Measurements from ENCODE around the gene GNG14. TPM values are rescaled to one million over a fixed set of nuclear protein-coding genes. Genes with fewer than 3 reads are reported as not detected.

Gene GNG14
- total and polyA plus RNA-seq, 10 of the 15 experiments (the other 5 are each of a cell fraction or from before 2014, with no cell fraction given), result not detected

DNA sequence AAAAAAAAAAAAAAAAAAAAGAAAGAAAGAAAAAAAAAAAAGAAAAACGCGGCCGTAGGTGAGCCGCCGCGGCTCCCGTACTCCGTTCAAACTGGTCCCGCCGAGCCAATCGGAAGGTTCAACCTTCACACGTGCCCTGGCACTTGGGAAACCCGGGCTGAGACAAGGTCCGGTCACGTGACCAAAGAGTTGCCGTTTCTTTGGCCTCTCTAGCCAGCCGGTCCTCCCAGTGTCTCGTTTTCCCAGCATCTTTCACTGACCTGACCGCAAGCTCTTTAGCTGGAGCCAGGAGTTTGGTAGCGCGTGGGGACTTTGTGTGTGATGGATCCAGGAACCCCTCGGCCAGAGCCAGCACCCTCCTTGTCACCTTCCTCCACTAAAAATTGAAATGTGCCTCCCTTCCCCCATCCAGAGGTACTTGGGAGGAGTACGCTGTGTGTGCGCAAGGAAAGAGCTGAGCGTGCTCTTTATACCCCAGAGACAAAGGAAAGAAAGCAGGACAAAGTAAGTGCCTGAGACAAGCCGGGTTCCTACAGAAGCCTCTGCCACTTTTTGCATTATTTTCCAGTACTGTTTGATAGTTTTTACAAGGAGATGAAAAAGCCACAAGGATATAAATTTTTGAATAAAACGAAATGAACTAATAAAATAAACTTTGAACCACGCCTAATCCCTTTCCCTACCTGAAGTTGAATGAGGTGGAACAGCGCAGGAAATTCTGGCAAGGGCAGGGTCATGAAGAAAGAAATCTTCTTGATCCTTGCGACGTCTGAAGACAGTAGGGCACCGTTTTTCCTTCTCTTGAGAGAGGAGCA is 35.0 kb downstream of the GNG14 start (continued):
- TF ChIP-seq, protein P1, sequence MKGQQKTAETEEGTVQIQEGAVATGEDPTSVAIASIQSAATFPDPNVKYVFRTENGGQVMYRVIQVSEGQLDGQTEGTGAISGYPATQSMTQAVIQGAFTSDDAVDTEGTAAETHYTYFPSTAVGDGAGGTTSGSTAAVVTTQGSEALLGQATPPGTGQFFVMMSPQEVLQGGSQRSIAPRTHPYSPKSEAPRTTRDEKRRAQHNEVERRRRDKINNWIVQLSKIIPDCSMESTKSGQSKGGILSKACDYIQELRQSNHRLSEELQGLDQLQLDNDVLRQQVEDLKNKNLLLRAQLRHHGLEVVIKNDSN (IDR thresholded peaks at IDR 0.05; ENCODE audit: borderline replicate concordance, extremely low read length, insufficient read depth, low read depth, low read length), result peak; percentile 98
- no peak for TF ChIP-seq MYB (IDR thresholded peaks at IDR 0.05; ENCODE audit: borderline replicate concordance, low read depth, low read length)
- TF ChIP-seq, protein P2, sequence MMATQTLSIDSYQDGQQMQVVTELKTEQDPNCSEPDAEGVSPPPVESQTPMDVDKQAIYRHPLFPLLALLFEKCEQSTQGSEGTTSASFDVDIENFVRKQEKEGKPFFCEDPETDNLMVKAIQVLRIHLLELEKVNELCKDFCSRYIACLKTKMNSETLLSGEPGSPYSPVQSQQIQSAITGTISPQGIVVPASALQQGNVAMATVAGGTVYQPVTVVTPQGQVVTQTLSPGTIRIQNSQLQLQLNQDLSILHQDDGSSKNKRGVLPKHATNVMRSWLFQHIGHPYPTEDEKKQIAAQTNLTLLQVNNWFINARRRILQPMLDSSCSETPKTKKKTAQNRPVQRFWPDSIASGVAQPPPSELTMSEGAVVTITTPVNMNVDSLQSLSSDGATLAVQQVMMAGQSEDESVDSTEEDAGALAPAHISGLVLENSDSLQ (IDR thresholded peaks at IDR 0.05), result peak; percentile 12; the same call in 1 of the 2 replicates
- TF ChIP-seq MYC (IDR thresholded peaks at IDR 0.05; ENCODE audit: insufficient read depth, insufficient read length, insufficient replicate concordance, low read length, severe bottlenecking), result no peak
- 0 out of 2 replicates have a peak, but pooled peaks have one; percentile 22 for TF ChIP-seq FOXM1 (IDR thresholded peaks at IDR 0.05; ENCODE audit: low read depth, low read length)
- TF ChIP-seq MTA3 (IDR thresholded peaks at IDR 0.05; ENCODE audit: borderline replicate concordance, low read length), result no peak
- TF ChIP-seq, protein P3, sequence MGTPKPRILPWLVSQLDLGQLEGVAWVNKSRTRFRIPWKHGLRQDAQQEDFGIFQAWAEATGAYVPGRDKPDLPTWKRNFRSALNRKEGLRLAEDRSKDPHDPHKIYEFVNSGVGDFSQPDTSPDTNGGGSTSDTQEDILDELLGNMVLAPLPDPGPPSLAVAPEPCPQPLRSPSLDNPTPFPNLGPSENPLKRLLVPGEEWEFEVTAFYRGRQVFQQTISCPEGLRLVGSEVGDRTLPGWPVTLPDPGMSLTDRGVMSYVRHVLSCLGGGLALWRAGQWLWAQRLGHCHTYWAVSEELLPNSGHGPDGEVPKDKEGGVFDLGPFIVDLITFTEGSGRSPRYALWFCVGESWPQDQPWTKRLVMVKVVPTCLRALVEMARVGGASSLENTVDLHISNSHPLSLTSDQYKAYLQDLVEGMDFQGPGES (IDR thresholded peaks at IDR 0.05), result peak; percentile 42; the same call in 1 of the 2 replicates
- TF ChIP-seq SUZ12 (IDR thresholded peaks at IDR 0.05; ENCODE audit: unreplicated experiment), result no peak
- TF ChIP-seq SMAD1 (IDR thresholded peaks at IDR 0.05; ENCODE audit: low read depth, partially characterized antibody), result no peak
- TF ChIP-seq ZBED1 (IDR thresholded peaks at IDR 0.05; ENCODE audit: borderline replicate concordance), result no peak
- TF ChIP-seq, protein P4, sequence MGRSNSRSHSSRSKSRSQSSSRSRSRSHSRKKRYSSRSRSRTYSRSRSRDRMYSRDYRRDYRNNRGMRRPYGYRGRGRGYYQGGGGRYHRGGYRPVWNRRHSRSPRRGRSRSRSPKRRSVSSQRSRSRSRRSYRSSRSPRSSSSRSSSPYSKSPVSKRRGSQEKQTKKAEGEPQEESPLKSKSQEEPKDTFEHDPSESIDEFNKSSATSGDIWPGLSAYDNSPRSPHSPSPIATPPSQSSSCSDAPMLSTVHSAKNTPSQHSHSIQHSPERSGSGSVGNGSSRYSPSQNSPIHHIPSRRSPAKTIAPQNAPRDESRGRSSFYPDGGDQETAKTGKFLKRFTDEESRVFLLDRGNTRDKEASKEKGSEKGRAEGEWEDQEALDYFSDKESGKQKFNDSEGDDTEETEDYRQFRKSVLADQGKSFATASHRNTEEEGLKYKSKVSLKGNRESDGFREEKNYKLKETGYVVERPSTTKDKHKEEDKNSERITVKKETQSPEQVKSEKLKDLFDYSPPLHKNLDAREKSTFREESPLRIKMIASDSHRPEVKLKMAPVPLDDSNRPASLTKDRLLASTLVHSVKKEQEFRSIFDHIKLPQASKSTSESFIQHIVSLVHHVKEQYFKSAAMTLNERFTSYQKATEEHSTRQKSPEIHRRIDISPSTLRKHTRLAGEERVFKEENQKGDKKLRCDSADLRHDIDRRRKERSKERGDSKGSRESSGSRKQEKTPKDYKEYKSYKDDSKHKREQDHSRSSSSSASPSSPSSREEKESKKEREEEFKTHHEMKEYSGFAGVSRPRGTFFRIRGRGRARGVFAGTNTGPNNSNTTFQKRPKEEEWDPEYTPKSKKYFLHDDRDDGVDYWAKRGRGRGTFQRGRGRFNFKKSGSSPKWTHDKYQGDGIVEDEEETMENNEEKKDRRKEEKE (IDR thresholded peaks at IDR 0.05), result no peak
- TF ChIP-seq POLR2AphosphoS5 (IDR thresholded peaks at IDR 0.05; ENCODE audit: low read length), result no peak
- TF ChIP-seq NFXL1 (IDR thresholded peaks at IDR 0.05; ENCODE audit: borderline replicate concordance), result no peak
- TF ChIP-seq, protein P5, sequence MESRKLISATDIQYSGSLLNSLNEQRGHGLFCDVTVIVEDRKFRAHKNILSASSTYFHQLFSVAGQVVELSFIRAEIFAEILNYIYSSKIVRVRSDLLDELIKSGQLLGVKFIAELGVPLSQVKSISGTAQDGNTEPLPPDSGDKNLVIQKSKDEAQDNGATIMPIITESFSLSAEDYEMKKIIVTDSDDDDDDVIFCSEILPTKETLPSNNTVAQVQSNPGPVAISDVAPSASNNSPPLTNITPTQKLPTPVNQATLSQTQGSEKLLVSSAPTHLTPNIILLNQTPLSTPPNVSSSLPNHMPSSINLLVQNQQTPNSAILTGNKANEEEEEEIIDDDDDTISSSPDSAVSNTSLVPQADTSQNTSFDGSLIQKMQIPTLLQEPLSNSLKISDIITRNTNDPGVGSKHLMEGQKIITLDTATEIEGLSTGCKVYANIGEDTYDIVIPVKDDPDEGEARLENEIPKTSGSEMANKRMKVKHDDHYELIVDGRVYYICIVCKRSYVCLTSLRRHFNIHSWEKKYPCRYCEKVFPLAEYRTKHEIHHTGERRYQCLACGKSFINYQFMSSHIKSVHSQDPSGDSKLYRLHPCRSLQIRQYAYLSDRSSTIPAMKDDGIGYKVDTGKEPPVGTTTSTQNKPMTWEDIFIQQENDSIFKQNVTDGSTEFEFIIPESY (IDR thresholded peaks at IDR 0.05), result no peak
- no peak for TF ChIP-seq CBX5 (IDR thresholded peaks at IDR 0.05; ENCODE audit: low read depth)
- TF ChIP-seq, protein P6, sequence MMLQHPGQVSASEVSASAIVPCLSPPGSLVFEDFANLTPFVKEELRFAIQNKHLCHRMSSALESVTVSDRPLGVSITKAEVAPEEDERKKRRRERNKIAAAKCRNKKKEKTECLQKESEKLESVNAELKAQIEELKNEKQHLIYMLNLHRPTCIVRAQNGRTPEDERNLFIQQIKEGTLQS (IDR thresholded peaks at IDR 0.05; ENCODE audit: borderline replicate concordance, extremely low read depth, low read depth, low read length), result peak; percentile 95; the same call in 1 of the 2 replicates
- TF ChIP-seq SIN3A (IDR thresholded peaks at IDR 0.05; ENCODE audit: low read depth, low read length), result 0 out of 2 replicates have a peak, but pooled peaks have one; percentile 28
- no peak for TF ChIP-seq ASH2L (IDR thresholded peaks at IDR 0.05; ENCODE audit: borderline replicate concordance, low read depth)
- TF ChIP-seq GABPA (IDR thresholded peaks at IDR 0.05; ENCODE audit: low read depth), result peak; percentile 83
- TF ChIP-seq ZNF384 (IDR thresholded peaks at IDR 0.05; ENCODE audit: borderline replicate concordance, low read depth, low read length), result peak; percentile 99
- TF ChIP-seq PAX8 (IDR thresholded peaks at IDR 0.05), result no peak
